H7 (cell line): ENCODE data around the gene MAP2. TPM values are rescaled to one million over a fixed set of nuclear protein-coding genes. Genes with fewer than 3 reads are reported as not detected.
A peak's percentile ranks its signal among the peaks of the same experiment; 100 is the strongest.

Experiments
- DNase-seq: peaks from one replicate; pipeline ENCODE4 v3.0.0; 2012
- H3K27me3 ChIP-seq: 2 replicates; pipeline ENCODE4 v1.6.0; 2011; ENCODE audit warnings: mild to moderate bottlenecking, low read length; ENCODE audit not compliant: control insufficient read depth, insufficient read depth
- H3K36me3 ChIP-seq: replicated peaks from 2 replicates; pipeline ENCODE4 v1.5.1; 2011; ENCODE audit warnings: low read length; ENCODE audit not compliant: control insufficient read depth, insufficient read depth
- H3K4me3 ChIP-seq: 2 replicates; pipeline ENCODE4 v1.5.1; 2011; ENCODE audit warnings: low read depth, mild to moderate bottlenecking, control low read depth, low read length, moderate library complexity; ENCODE audit not compliant: insufficient read depth
- total RNA-seq: library from RNA; depleted of rRNA; stranded (reverse); fragments of >200 nt; shearing (Covaris generic); gene quantifications from 2 replicates; pipeline ENCODE4 v1.2.3, GENCODE V29; 2014

Gene MAP2
- total RNA-seq, 1 experiment from 2014 or later = 1.6 TPM

DNA sequence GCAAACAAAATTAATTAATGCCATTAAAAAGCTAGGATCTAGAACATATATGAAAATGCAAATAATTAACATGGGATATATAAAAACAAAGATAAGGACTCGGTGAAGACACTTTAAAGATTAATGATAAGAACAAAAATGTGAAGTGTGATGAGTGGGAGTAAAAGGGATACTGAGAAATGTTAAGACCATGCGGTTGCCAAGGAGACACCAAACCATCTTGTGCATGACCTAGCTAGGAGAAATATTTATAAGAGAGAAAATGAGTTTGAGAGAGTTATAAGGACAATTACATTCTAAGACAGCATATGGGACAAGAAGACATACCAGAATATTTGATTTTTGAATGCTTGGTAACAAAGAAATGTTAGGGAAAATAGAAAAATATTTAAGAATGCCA lies 25.4 kb upstream of the MAP2 start:
- DNase-seq = no peak
- Histone ChIP-seq H3K27me3 (no peaks in the 10 kb centered on the region), H3K4me3 (no peak overlapping the region), H3K36me3 (no peaks in the 10 kb centered on the region)

GRCh38 chr2:209401788-209402187 lies 22.1 kb upstream of the MAP2 start:
- Histone ChIP-seq H3K4me3 (no peak overlapping the region), H3K27me3 (no peaks in the 10 kb centered on the region), H3K36me3 (no peaks in the 10 kb centered on the region)
- no peak for DNase-seq

GRCh38 chr2:209411296-209411695 lies 12.6 kb upstream of the MAP2 start:
- Histone ChIP-seq H3K27me3 (no peaks in the 10 kb centered on the region), H3K4me3 (no peak overlapping the region), H3K36me3 (no peaks in the 10 kb centered on the region)
- DNase-seq = no peak

- H3K36me3 ChIP-seq = no peaks in the 10 kb centered on the region
- H3K4me3 ChIP-seq = no peak overlapping the region
- H3K27me3 ChIP-seq = no peaks in the 10 kb centered on the region
- DNase-seq = no peak
Measured at GRCh38 chr2:209411718-209412117, 12.1 kb upstream of the MAP2 start.

- DNase-seq = no peak
- Histone ChIP-seq H3K4me3 (no peak overlapping the region), H3K36me3 (no peaks in the 10 kb centered on the region), H3K27me3 (no peaks in the 10 kb centered on the region)
Measured at GRCh38 chr2:209413311-209414014, 10.4 kb upstream of the MAP2 start.

DNA sequence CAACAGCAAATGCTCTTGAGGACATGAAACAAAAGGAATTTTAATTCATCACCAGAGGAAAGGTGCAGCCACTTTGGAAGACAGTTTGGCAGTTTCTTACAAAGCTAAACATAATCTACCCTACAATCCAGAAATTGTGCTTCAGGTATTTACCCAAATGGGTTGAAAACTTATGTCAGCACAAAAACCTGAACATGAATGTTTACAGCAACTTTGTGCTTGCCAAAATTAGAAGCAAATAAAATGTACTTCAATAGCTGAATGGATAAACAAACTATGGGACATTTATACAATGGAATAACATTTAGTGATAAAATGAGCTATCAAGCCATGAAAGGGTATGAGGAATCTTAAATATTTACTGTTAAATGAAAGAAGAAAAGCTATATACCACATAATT lies 6.9 kb upstream of the MAP2 start:
- Histone ChIP-seq H3K36me3 (no peaks in the 10 kb centered on the region), H3K27me3 (no peaks in the 10 kb centered on the region), H3K4me3 (no peak overlapping the region)
- DNase-seq = no peak

GRCh38 chr2:209422191-209422754 lies 1.6 kb upstream of the MAP2 start:
- DNase-seq = no peak
- Histone ChIP-seq H3K27me3 (peaks cover 20% of the 10 kb centered on the region), H3K36me3 (no peaks in the 10 kb centered on the region), H3K4me3 (no peak overlapping the region)

DNA sequence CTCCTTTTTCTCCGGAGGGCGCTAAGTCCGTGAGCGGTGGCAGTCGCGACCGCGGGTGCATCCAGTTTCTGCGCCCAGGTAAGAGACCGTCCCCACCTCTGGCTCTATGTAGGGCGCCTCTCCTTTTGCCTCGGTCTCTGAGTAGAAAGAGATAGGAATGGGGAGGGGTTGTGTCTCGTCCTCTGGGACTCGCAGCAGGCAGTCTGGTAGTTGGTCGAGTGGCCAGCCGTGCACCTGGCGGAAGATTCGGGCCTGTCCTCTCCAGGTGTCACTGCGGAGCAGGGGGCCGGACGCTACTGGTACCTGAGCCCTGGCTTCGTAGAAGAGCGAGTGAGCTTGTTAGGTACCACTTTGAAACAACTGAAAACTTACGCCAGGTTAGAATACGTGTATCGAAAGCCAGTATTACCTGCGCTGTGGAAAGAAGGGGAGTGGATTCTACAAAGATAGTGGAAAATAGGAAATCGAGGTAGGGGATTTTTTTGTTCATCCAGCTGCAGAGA lies 403 bp downstream of the MAP2 start:
- peaks cover 20% of the 10 kb centered on the region for H3K27me3 ChIP-seq
- DNase-seq = peak; percentile 48
- peak overlapping the region; percentile 43 for H3K4me3 ChIP-seq
- no peaks in the 10 kb centered on the region for H3K36me3 ChIP-seq

DNA sequence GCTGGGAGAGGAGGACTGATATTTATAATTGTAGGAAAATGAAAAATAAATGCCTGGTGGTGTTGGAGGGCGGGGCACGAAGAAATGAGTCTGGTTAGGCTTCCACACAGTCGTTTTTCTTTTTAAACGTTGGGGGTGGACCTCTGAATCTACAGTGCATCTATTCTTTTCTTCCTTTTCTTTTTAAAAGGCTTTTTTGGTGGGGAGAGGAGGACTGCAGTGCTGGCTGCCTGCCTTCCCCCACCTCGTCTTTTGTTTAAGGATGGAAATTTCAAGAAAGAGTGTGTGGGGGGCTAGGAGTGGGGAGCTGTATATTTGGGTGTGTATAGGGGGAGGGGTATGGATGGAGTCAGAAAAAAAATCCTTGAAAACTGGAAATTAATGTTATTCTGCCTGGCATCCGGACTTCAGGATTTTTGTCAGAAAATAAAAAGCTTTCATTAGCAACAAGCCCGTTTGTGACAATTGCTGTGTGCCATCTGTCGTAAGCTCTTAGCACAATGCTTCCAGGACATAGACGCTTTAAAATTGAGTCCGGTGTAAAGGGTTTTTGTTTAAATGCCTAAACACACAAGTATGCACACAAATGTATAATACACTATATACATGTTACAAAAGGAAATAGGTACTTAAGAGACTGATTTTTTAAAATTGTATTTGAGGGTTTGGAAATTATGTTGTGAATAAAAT lies 1.1 kb downstream of the MAP2 start:
- no peak for DNase-seq
- H3K36me3 ChIP-seq = no peaks in the 10 kb centered on the region
- peaks cover 20% of the 10 kb centered on the region for H3K27me3 ChIP-seq
- H3K4me3 ChIP-seq = peak overlapping the region; percentile 43; the same call in 1 of the 2 replicates

GRCh38 chr2:209425471-209426071 lies 1.7 kb downstream of the MAP2 start:
- DNase-seq = peak; percentile 37
- Histone ChIP-seq H3K36me3 (no peaks in the 10 kb centered on the region), H3K27me3 (peaks cover 20% of the 10 kb centered on the region), H3K4me3 (no peak overlapping the region)

- Histone ChIP-seq H3K4me3 (no peak overlapping the region), H3K36me3 (no peaks in the 10 kb centered on the region), H3K27me3 (peaks cover 20% of the 10 kb centered on the region)
- DNase-seq = peak; percentile 30
Measured at GRCh38 chr2:209426432-209426831, 2.6 kb downstream of the MAP2 start.

DNA sequence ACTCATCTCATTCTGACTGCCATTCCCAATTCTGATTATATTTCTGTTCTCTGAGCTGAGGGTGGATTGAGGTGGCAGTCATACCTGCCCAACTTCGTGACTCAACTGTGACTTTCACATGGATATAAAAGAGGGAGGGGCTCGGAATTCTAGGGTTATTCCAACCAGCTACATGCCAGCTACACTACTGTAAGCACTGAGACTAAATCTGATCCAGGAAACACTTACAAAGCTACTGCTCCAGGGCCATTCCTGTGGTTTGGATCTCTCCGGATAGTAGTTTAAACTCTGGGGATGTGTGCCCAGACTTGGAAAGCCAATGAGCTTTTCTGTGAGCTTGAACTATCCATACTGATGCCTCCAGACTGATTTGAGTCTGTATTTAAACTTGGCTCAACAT lies 7.9 kb downstream of the MAP2 start:
- Histone ChIP-seq H3K4me3 (no peak overlapping the region), H3K27me3 (no peaks in the 10 kb centered on the region), H3K36me3 (no peaks in the 10 kb centered on the region)
- DNase-seq = no peak

- DNase-seq = no peak
- no peak overlapping the region for H3K4me3 ChIP-seq
- no peaks in the 10 kb centered on the region for H3K36me3 ChIP-seq
- no peaks in the 10 kb centered on the region for H3K27me3 ChIP-seq
Measured at GRCh38 chr2:209441541-209441940, 17.7 kb downstream of the MAP2 start.

GRCh38 chr2:209442939-209443338 lies 19.1 kb downstream of the MAP2 start:
- Histone ChIP-seq H3K36me3 (no peaks in the 10 kb centered on the region), H3K4me3 (no peak overlapping the region), H3K27me3 (no peaks in the 10 kb centered on the region)
- no peak for DNase-seq

DNA sequence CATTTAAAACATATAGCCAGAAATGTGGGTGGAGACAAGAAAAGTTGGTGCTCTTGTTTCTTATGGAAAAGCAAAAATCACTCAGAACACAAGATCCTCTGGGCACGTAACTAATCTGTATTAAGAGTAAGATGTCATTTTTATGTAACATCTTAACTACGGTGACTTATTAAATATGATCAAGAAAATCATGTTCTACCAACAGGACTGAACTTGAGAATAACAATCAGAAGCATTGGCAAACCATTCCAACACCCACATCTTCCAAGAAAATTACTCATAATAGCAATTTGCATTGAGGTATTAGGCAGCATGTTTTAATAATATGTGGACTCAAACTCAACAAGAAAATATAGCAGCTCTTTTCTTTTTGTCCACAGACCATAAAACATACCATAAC lies 21.6 kb downstream of the MAP2 start:
- Histone ChIP-seq H3K27me3 (no peaks in the 10 kb centered on the region), H3K4me3 (no peak overlapping the region), H3K36me3 (no peaks in the 10 kb centered on the region)
- no peak for DNase-seq
